Eye (tissue), 1 donor: ENCODE results near the gene FLT3LG.

Experiments
- DNase-seq: peaks from one replicate; pipeline ENCODE4 v3.0.0-alpha.2; 2015

FLT3LG gene

GRCh38 chr19:49473868-49474541, at the start of gene FLT3LG:
Gene FLT3LG, plus strand, starts transcription at chr19:49474215. Its CDS starts 425 bp downstream, at chr19:49474640.
- peak; percentile 82 for DNase-seq

DNA sequence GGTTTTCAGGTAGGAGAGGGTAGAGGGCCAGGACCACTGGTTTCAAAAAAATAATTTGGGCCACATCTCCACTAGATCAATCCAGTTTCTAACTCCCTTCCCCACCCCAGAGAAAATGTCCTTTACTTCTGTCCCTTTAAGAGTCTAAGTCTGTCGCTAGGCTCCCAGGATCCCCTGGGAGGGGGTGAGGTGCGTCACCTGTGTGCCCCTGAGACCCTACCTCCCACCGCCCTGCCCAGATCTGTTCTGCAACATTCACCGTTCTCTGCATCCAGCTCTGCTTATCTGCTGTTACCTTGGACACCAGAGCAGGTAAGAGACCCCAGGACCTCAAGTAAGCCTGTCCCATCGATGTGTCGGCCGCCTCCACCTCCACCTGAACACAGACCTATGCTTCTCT, 48.8 kb upstream of the FLT3LG start, which contains the start of gene GFY:
TSS of gene GFY (plus strand) at position 211 of the 400 bp plus-strand sequence. CDS start 1,043 bp downstream, outside the sequence.
- DNase-seq = no peak

DNA sequence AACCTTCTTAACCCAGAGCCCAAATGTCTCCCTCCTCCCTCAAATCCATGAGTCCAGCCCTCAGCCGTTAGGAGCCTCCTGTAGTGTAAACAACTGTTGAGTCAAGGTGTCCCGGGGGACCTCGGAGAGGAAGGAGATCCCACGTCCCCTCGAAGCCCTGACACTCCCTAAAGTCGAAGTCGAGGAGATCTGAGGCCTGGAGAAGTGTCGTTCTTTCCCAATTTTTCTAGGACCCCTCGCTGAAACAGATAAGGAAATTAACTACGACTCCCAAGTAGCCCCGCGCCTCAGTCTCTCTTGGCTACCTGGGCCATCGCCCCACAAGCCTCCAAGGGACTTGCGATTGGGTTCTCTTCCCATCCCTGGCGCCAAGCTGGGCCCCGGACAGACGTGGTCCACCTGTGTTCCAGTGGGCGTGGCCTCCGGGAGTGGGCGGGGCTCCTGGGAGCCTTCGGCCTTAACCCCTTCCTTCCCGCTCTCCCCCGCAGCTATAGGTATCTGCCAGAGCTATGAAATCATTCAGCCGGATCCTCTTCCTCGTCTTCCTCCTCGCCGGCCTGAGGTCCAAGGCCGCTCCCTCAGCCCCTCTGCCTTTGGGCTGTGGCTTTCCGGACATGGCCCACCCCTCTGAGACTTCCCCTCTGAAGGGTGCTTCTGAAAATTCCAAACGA, 48.0 kb upstream of the FLT3LG start:
- no peak for DNase-seq

DNA sequence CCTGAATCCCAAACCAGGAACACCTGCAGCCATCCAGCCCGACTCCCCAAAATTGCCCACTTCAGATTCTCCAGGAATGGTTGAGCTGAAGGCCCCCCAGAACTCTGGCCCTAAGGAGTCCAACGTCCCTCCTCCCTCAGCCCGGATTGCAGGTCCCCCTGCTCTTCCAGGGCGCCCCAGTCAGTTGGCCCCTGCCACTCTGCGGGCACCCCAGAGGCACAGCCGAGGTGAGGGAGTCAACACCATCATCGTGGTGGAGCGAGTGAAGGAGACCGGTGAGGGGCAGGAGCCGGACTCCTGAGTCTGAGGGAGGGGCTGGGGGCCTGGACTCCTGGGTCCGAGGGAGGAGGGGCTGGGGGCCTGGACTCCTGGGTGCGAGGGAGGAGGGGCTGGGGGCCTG, 46.7 kb upstream of the FLT3LG start:
- DNase-seq = no peak

DNA sequence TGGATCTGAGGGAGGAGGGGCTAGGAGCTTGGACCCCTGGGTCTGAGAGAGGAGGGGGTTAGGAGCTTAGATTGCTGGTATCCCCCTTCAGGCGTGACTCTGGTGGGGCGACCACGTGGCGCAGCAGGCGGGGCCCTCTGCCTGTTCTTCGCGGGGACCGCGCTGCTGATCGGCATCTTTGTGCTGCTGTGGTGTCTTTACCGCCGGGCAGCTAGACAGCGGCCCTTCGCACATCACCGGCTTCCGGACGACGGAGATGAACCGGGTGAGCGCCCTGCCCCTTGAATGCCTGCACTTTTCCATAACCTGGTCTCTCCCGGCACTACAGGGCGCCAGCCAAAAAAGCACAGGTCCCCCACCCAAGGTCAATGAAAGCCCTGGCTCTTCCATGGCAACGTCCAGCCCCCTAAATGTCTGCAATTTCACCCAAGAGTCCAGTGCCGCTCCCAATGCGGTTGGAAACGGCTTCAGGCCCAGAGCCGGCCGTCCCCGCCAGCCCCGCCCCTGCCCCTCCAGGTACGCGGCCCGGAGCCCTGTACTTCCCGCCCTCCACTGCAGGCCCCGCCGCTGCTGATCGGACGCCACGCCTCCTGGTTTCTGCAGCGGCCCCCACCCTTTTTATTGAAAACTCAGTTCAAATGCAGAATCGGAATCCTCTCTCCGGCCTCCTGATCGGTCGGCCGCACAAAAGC, 46.0 kb upstream of the FLT3LG start:
- no peak for DNase-seq

DNA sequence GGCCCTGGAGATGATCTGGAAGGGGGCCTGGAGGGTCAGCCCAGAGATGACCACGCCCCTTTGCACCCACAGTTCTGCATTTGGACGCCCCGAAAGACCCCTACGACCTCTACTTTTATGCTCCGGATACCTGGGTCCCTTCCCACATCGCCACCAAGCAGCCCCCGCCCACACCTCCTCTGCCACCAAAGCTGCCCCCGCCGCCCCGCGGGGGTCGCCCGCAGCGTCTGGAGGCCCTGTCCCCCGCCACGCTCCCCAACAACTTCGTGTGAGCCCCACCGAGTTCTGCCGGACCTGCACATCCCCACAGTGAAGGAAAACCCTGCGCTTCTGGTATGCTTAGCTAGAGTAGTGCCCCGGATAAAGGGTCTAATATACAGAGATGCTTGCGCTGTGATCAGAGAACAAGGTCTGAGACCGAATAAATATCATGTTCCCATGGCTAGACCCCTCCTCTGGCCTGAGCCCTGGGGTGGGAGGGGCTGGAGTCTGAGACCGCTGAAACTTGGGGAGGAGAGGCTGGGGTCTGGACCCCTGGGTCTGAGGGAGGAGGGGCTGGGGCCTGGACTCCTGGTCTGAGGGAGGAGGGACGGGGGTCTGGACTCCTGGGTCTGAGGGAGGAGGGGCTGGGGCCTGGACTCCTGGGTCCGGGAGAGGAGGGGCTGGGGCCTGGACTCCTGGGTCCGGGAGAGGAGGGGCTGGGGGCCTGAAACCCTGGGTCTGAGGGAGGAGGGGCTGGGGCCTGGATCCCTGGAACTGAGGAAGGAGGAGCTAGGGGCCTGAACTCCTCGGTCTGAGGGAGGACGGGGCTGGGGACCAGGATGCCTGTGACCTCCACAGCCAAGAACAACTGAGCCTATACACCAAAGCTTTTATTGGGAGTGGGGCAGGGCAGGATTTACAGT, 45.2 kb upstream of the FLT3LG start:
- DNase-seq = no peak

DNA sequence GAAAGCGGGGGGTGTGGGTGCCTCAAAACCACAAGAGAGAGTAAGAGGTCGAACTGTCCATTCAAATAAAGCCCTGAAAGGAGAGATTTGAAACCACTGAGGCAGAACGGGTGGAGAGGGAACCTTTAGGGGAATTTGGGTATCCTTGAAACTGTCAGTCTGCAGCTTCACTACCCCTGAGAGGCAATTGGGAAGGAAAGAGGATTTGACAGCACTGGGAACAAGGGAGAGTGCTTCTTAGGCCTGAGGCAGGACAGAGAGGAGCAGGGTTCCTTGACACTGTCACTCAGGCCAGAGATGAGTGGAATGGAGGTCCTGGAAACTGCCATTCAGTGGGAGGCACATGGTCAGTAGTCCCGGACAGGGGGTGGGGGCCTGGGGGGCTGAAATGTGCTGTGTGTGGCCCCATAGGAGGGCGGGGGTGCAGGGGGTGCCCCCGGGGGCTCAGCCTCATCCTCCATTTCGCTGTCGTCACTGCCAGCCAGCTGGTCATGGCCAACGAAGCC, 43.8 kb upstream of the FLT3LG start:
- DNase-seq = no peak

GRCh38 chr19:49430678-49431329, 43.2 kb upstream of the FLT3LG start:
- no peak for DNase-seq

DNA sequence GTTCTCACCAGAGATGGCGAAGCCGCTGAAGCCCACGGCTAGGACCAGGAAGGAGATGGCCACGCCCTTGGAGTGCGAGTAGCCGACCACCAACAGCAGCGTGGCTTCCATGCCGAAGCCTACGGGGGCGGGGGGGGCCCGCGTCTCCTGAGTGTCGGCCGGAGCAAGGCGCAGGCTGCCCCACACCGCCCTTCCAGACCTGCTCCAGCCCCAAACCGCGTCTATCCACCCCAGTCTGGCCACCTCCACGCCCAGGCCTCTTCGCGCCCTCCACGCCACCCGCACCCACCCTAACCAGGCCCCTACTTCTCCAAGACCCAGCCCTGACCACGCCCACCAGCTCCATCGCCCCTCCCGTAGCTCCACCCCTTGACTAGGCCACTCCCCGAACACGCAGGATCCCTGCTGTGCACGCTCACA, 42.7 kb upstream of the FLT3LG start:
- no peak for DNase-seq

DNA sequence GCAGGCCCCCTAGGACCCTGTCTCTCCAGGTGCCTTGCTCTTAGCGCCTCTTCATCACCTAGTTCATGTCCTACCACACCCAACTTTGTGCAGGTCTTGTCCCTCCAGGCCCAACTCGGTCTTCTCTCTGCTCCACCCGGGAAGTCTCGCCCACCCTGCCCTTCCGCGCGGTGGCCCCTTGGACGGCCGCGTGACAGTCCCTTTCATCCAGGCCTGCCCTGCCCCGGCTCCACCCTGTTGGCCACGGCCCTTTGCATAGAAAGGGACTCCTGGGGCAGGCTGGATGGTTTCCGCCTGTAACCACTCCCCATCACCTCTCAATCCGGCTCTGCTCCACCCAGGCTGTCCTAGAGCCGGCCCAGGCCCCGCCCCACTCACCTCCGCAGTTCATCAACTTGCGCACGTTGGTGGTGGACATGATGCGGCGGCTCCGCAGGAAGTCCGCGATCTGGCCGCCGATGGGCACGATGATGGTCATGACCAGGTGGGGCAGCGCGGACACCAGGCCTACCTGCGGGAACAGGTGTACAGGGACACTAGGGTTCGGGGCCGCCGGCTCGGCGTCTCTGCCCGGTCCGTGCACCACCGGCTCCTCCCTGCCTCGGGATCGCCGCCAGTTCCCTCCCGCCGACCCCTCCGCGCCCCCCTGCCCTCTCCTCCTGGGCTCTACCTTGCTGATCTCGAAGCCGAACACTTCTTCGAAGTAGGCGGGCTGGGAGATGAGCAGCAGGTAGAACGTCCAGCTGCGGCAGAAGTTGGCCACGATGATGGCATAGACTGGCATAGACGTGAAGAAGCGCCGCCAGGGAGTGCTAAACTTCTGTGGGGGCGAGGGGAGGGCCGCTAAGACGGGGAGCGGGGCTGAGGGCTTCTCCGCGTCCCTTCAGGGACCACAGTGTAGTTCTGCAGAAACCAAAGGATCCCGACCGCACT, 41.6 kb upstream of the FLT3LG start:
- DNase-seq = no peak

DNA sequence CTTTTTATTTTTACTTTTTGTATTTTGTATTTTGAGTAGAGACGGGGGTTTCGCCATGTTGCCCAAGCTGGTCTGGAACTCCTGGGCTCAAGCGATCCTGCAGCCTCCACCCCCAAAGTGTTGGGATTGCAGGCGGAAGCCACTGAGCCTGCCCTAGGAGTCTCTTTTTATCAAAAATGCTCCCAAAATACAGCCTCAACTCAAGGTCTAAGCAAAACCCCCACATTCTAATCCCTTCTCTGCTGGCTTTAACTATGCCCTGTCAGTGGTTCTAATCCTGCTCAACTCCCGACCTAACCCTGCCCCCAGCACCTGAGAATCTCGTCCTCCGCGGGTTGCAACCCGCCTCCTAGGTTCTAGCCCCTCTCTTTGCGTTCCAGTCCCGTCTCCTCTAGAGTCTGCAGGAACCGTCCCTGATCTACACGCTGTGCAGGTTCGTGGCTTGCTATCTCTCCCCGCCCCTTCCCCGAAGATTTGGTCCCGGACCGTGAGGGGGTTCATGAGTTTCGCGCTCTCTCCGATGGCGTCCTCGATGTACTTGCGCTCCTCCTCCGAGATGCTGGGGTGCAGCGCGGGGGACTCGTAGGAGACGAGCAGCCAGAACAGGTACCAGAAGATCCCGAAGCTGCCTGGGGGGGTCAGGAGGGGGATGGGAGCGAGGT, 40.6 kb upstream of the FLT3LG start:
- DNase-seq = no peak

GRCh38 chr19:49434907-49435583, 39.0 kb upstream of the FLT3LG start:
- DNase-seq = no peak

DNA sequence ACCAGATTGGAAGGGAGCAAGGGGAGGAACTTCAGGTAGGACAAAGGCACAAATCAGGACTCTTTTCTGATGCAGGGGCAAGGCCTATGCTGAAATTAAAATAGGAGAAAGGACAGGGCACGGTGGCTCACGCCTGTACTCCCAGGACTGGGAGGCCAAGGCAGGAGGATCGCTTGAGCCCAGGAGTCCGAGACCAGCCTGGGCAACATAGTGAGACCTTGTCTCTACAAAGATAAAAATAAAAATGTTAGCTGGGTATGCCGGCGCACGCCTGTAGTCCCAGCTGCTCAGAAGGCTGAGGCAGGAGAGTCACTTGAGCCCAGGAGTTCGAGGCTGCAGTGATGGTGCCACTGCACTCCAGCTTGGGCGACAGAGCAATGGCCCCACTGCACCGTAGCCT, 38.3 kb upstream of the FLT3LG start:
- DNase-seq = no peak

- DNase-seq = peak; percentile 59
These were observed 37.5 kb upstream of the FLT3LG start for GRCh38 chr19:49436381-49437017.

- no peak for DNase-seq
These were observed 36.8 kb upstream of the FLT3LG start for GRCh38 chr19:49437231-49437630.

DNA sequence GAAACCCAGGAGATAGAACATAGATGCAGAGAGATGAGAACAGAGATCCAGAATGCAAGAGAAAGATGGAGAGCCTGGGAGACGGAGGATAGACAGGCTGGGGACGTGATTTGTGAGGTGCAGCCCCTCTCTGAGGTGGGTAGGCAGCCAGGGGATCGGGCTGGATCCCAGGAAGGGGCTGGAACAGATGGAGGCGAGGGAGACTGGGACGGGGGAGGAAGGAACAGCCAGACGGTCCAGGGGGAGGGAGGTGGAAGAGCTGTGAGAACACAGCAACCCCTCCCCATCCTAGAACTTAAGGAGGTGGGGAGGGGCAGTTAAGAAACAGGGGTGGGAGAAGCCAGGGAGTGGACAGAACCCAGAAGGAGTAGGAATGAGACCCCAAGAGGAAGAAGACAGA, 35.8 kb upstream of the FLT3LG start:
- DNase-seq = no peak

- no peak for DNase-seq
These were observed 34.2 kb upstream of the FLT3LG start for GRCh38 chr19:49439836-49440235.

GRCh38 chr19:49440439-49441209, 33.4 kb upstream of the FLT3LG start:
- DNase-seq = peak; percentile 24
